Hepatocyte (in vitro differentiated cells): Measurements from ENCODE around the gene HAUS1. TPM values are rescaled to one million over a fixed set of nuclear protein-coding genes. Genes with fewer than 3 reads are reported as not detected.

ENCODE experiments used
- DNase-seq: peaks from one replicate; pipeline ENCODE4 v3.0.0-alpha.2; 2016; ENCODE audit warnings: low spot score
- H2AFZ ChIP-seq: fragments of 200-600 bp; sonication (generic); 2 replicates; pipeline ENCODE4 v1.6.0; 2016; ENCODE audit warnings: antibody characterized with exemption, mild to moderate bottlenecking
- H3K27ac ChIP-seq: fragments of 200-600 bp; sonication (generic); 2 replicates; pipeline ENCODE4 v1.5.1; 2016; ENCODE audit warnings: mild to moderate bottlenecking
- H3K27me3 ChIP-seq: fragments of 200-600 bp; sonication (generic); 2 replicates; pipeline ENCODE4 v1.6.1; 2016
- H3K36me3 ChIP-seq: fragments of 200-600 bp; sonication (generic); replicated peaks from 2 replicates; pipeline ENCODE4 v1.5.1; 2016; ENCODE audit warnings: low read depth; ENCODE audit not compliant: insufficient read depth
- H3K4me1 ChIP-seq: fragments of 200-600 bp; sonication (generic); 2 replicates; pipeline ENCODE4 v1.5.1; 2016; ENCODE audit warnings: mild to moderate bottlenecking, moderate library complexity; ENCODE audit not compliant: insufficient read depth
- H3K4me2 ChIP-seq: fragments of 200-600 bp; sonication (generic); 2 replicates; pipeline ENCODE4 v1.6.0; 2016
- H3K4me3 ChIP-seq: fragments of 200-600 bp; sonication (generic); 2 replicates; pipeline ENCODE4 v1.5.1; 2016; ENCODE audit warnings: mild to moderate bottlenecking
- H3K79me2 ChIP-seq: fragments of 200-600 bp; sonication (generic); 2 replicates; pipeline ENCODE4 v1.6.0; 2017; ENCODE audit warnings: mild to moderate bottlenecking
- H3K9me2 ChIP-seq: fragments of 200-600 bp; sonication (generic); replicated peaks from 2 replicates; pipeline ENCODE4 v1.6.0; 2017; ENCODE audit warnings: mild to moderate bottlenecking; ENCODE audit not compliant: insufficient read depth
- H3K9me3 ChIP-seq: fragments of 200-600 bp; sonication (generic); 2 replicates; pipeline ENCODE4 v1.5.1; 2016; ENCODE audit warnings: low read depth, mild to moderate bottlenecking
- H4K20me1 ChIP-seq: fragments of 200-600 bp; sonication (generic); 2 replicates; pipeline ENCODE4 v1.6.0; 2016; ENCODE audit warnings: mild to moderate bottlenecking; ENCODE audit not compliant: insufficient read depth, poor library complexity, severe bottlenecking
- CTCF ChIP-seq: fragments of 200-600 bp; sonication (generic); IDR thresholded peaks from 2 replicates; pipeline ENCODE4 v1.5.1; 2016; ENCODE audit warnings: antibody characterized with exemption, mild to moderate bottlenecking; ENCODE audit not compliant: poor library complexity
- EZH2 ChIP-seq: fragments of 200-600 bp; sonication (generic); IDR thresholded peaks from 2 replicates; pipeline ENCODE4 v1.6.1; 2016; ENCODE audit warnings: antibody characterized with exemption, mild to moderate bottlenecking, borderline replicate concordance
- EZH2phosphoT487 ChIP-seq: fragments of 200-600 bp; sonication (generic); IDR thresholded peaks from one replicate; pipeline ENCODE4 v1.6.1; 2018; ENCODE audit warnings: antibody characterized with exemption, mild to moderate bottlenecking, low read depth, moderate library complexity; ENCODE audit not compliant: unreplicated experiment, severe bottlenecking
- WGBS: methylation state at CpG from one replicate; pipeline ENCODE4 v1.1.6; 2016; ENCODE audit warnings: low lambda C conversion rate; ENCODE audit errors: missing lambda C conversion rate; 5-methylcytosine and 5-hydroxymethylcytosine counted together
- polyA plus RNA-seq: library from polyadenylated mRNA; unstranded; fragments of >200 nt; fragmentation: Nextera tagmentation; extraction: Ambion mirVana; gene quantifications from 2 replicates; pipeline ENCODE4 v1.2.1, GENCODE V29; 2016
- total RNA-seq: library from RNA; depleted of rRNA; stranded (reverse); fragments of >200 nt; gene quantifications from 2 replicates; pipeline ENCODE4 v1.2.3, GENCODE V29; 2014

Gene HAUS1
- total and polyA plus RNA-seq, 2 experiments from 2014 or later, result 36.5 to 51.8 TPM

GRCh38 chr18:46164920-46165319 lies 60.7 kb downstream of the HAUS1 start:
- no peak overlapping the region for H3K4me3 ChIP-seq
- H4K20me1 ChIP-seq, result no peaks in the 10 kb centered on the region

GRCh38 chr18:46166261-46166970 lies 62.2 kb downstream of the HAUS1 start:
- no peaks in the 10 kb centered on the region for H3K27me3 ChIP-seq
- H3K4me2 ChIP-seq, result no peak overlapping the region
- WGBS, result 67% methylated on average over 6 of the region's 6 CpGs

More at GRCh38 chr18:46164920-46165319, 60.7 kb downstream of the HAUS1 start:
- WGBS, result 96% methylated on average over 13 of the region's 13 CpGs
- no peaks in the 10 kb centered on the region for H3K27me3 ChIP-seq
- H3K4me2 ChIP-seq, result no peak overlapping the region
- no peaks in the 10 kb centered on the region for H3K9me2 ChIP-seq
- DNase-seq, result no peak
- TF ChIP-seq EZH2 (no peak), CTCF (no peak), EZH2phosphoT487 (no peak)
- no peak overlapping the region for H2AFZ ChIP-seq
- no peaks in the 10 kb centered on the region for H3K4me1 ChIP-seq
- no peak overlapping the region for H3K27ac ChIP-seq
- H3K9me3 ChIP-seq, result no peaks in the 10 kb centered on the region
- no peaks in the 10 kb centered on the region for H3K36me3 ChIP-seq
- H3K79me2 ChIP-seq, result no peaks in the 10 kb centered on the region

DNA sequence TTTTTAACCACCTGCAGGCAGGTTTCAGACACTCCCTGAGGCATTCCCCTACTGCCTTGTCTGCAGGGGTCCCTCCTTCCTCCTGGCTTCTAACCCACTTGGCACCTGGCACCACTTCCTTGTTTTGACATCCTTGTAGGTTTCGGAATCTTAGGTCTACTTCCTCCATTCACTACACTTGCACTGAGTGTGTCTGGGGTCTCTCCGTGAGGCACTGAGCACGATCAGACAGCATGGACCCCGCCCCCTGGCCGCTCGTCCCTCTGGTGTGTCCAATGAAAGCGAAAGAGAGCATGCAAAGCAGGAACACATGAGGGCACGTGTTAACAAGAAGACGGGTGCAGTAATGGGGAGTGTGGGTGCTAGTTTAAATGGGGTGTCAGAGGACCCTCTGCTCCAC lies 63.8 kb downstream of the HAUS1 start:
- H2AFZ ChIP-seq, result no peak overlapping the region
- H3K4me2 ChIP-seq, result no peak overlapping the region
- H3K4me1 ChIP-seq, result no peaks in the 10 kb centered on the region
- no peaks in the 10 kb centered on the region for H3K79me2 ChIP-seq
- H3K27ac ChIP-seq, result no peak overlapping the region
- no peak overlapping the region for H3K4me3 ChIP-seq
- WGBS, result 85% methylated on average over 9 of the region's 9 CpGs
- H3K36me3 ChIP-seq, result no peaks in the 10 kb centered on the region
- H3K9me2 ChIP-seq, result no peaks in the 10 kb centered on the region
- H3K9me3 ChIP-seq, result no peaks in the 10 kb centered on the region
- no peaks in the 10 kb centered on the region for H4K20me1 ChIP-seq
- DNase-seq, result no peak
- no peaks in the 10 kb centered on the region for H3K27me3 ChIP-seq
- TF ChIP-seq CTCF, result no peak
- TF ChIP-seq EZH2phosphoT487, result no peak
- TF ChIP-seq EZH2, result no peak

More at GRCh38 chr18:46166261-46166970, 62.2 kb downstream of the HAUS1 start:
- Histone ChIP-seq H2AFZ (no peak overlapping the region), H3K4me1 (no peaks in the 10 kb centered on the region), H4K20me1 (no peaks in the 10 kb centered on the region), H3K36me3 (no peaks in the 10 kb centered on the region), H3K79me2 (no peaks in the 10 kb centered on the region), H3K4me3 (no peak overlapping the region), H3K9me3 (no peaks in the 10 kb centered on the region), H3K9me2 (no peaks in the 10 kb centered on the region), H3K27ac (no peak overlapping the region)
- no peak for DNase-seq
- TF ChIP-seq EZH2phosphoT487, result no peak
- no peak for TF ChIP-seq EZH2
- TF ChIP-seq CTCF, result no peak
